Liver (tissue), 3 donors: Measurements from ENCODE around the gene SLC8A2.

Experiments used
- ATF3 ChIP-seq: IDR thresholded peaks from 2 replicates; pipeline ENCODE4 v1.6.1; 2016; ENCODE audit warnings: antibody characterized with exemption
- CTCF ChIP-seq: fragments of 150-350 bp; IDR thresholded peaks from 2 replicates; pipeline ENCODE4 v1.5.1; 2017; ENCODE audit warnings: improper control_type of control experiment, low read depth, low read length; ENCODE audit not compliant: missing input control
- HNF4G ChIP-seq: IDR thresholded peaks from 2 replicates; pipeline ENCODE4 v1.6.1; 2016; ENCODE audit warnings: antibody characterized with exemption
- JUND ChIP-seq, 2 donors: IDR thresholded peaks; 2 replicates each; pipeline ENCODE4 v1.6.1; 2016; ENCODE audit warnings: antibody characterized with exemption in 2 of 2
- MAX ChIP-seq: IDR thresholded peaks from 2 replicates; pipeline ENCODE4 v1.6.1; 2016; ENCODE audit warnings: antibody characterized with exemption
- RAD21 ChIP-seq, 2 donors: IDR thresholded peaks; 2 replicates each; pipeline ENCODE4 v1.6.1; 2016; ENCODE audit warnings: antibody characterized with exemption in 2 of 2, mild to moderate bottlenecking in 2 of 2
- RXRA ChIP-seq, 2 donors: IDR thresholded peaks; 2 replicates each; pipeline ENCODE4 v1.6.1; 2017 to 2018; ENCODE audit warnings: antibody characterized with exemption in 2 of 2, mild to moderate bottlenecking in 1 of 2
- TAF1 ChIP-seq: conservative IDR thresholded peaks from 2 replicates; pipeline ENCODE4 v1.6.1; 2016; ENCODE audit warnings: antibody characterized with exemption, mild to moderate bottlenecking
- ZBTB33 ChIP-seq: IDR thresholded peaks from 2 replicates; pipeline ENCODE4 v1.6.1; 2016; ENCODE audit warnings: antibody characterized with exemption
- donor health status: healthy.
- donor health status: healthy.

GRCh38 chr19:47509973-47510372 is 38.3 kb upstream of the SLC8A2 start:
- TF ChIP-seq RXRA (IDR thresholded peaks at IDR 0.05) (no peak), CTCF (no peak), MAX (no peak), TAF1 (no peak), ZBTB33 (no peak), ATF3 (no peak), HNF4G (no peak), JUND (IDR thresholded peaks at IDR 0.05) (no peak), RAD21 (IDR thresholded peaks at IDR 0.05) (no peak)
